Esophagus (tissue), 2 donors: Measurements from ENCODE around the gene DRC7. TPM values are rescaled to one million over a fixed set of nuclear protein-coding genes. Genes with fewer than 3 reads are reported as not detected.
"Not testable (repeated sequence)": the region's sequence is repeated elsewhere in the genome, so short reads cannot be mapped to it uniquely, and the experiment has no call there.

ENCODE experiments used
- H3K27ac ChIP-seq, 2 donors: one replicate each; pipeline ENCODE4 v1.5.1; 2013; ENCODE audit warnings: low read depth in 2 of 2, mild to moderate bottlenecking in 2 of 2, inconsistent platforms in 1 of 2, low read length in 1 of 2, moderate library complexity in 1 of 2
- H3K27me3 ChIP-seq, 2 donors: one replicate each; pipeline ENCODE4 v1.6.1; 2013; ENCODE audit warnings: low read length in 2 of 2, control low read depth in 1 of 2, mild to moderate bottlenecking in 1 of 2; ENCODE audit not compliant: insufficient read depth in 2 of 2, control insufficient read depth in 1 of 2
- H3K36me3 ChIP-seq, 2 donors: one replicate each; pipeline ENCODE4 v1.6.1; 2013; ENCODE audit warnings: low read length in 1 of 2; ENCODE audit not compliant: control insufficient read depth in 2 of 2, insufficient read depth in 2 of 2
- H3K4me1 ChIP-seq, 2 donors: one replicate each; pipeline ENCODE4 v1.6.1; 2013; ENCODE audit warnings: low read length in 1 of 2; ENCODE audit not compliant: control insufficient read depth in 2 of 2, insufficient read depth in 2 of 2
- H3K4me3 ChIP-seq, 2 donors: one replicate each; pipeline ENCODE4 v1.5.1; 2013; ENCODE audit warnings: low read length in 2 of 2, mild to moderate bottlenecking in 2 of 2, low read depth in 1 of 2, moderate library complexity in 1 of 2
- H3K9me3 ChIP-seq, 2 donors: one replicate each; pipeline ENCODE4 v1.6.1; 2013; ENCODE audit warnings: mild to moderate bottlenecking in 2 of 2, low read depth in 1 of 2, low read length in 1 of 2, moderate library complexity in 1 of 2; ENCODE audit not compliant: control insufficient read depth in 2 of 2, insufficient read depth in 1 of 2
- WGBS, 2 donors: extraction: QIAGEN DNeasy Blood & Tissue Kit; methylation state at CpG; one replicate each; pipeline ENCODE4 v1.1.7; 2013; 5-methylcytosine and 5-hydroxymethylcytosine counted together
- polyA plus RNA-seq, 2 donors: library from polyadenylated mRNA; stranded (reverse); fragments of 200-250 nt; gene quantifications; one replicate each; pipeline ENCODE4 v1.2.3, GENCODE V29; 2013
- donor health status: healthy with polysubstance abuse.
- donor health status: Bipolar disorder and iron deficiency.

DRC7 gene
- polyA plus RNA-seq, 2 donors: not detected

GRCh38 chr16:57739756-57740422 is 45.3 kb downstream of the DRC7 start:
- peak overlapping the region in 1 of 2 donors; percentile 60 for H3K27ac ChIP-seq
- peaks cover 0 to 16% of the 10 kb centered on the region in 2 donors for H3K36me3 ChIP-seq
- WGBS, 2 donors: 61 to 80% methylated on average over 17 to 18 of the region's 18 CpGs
- no peaks in the 10 kb centered on the region for H3K9me3 ChIP-seq
- H3K4me3 ChIP-seq: no peak overlapping the region
- peaks cover 0 to 18% of the 10 kb centered on the region in 2 donors for H3K4me1 ChIP-seq
- H3K27me3 ChIP-seq: no peaks in the 10 kb centered on the region

GRCh38 chr16:57740423-57741071 is 45.9 kb downstream of the DRC7 start:
- Histone ChIP-seq H3K9me3 (no peaks in the 10 kb centered on the region), H3K27ac (peak overlapping the region in 1 of 2 donors; percentile 60), H3K4me3 (no peak overlapping the region), H3K36me3 (peaks cover 0 to 16% of the 10 kb centered on the region in 2 donors), H3K27me3 (no peaks in the 10 kb centered on the region), H3K4me1 (peaks cover 0 to 18% of the 10 kb centered on the region in 2 donors)
- WGBS, 2 donors: 69 to 81% methylated on average over 24 of the region's 24 CpGs

- peaks cover 0 to 15% of the 10 kb centered on the region in 2 donors for H3K4me1 ChIP-seq
- 53 to 78% methylated on average over 16 of the region's 16 CpGs for WGBS, 2 donors
- H3K4me3 ChIP-seq: no peak overlapping the region
- no peaks in the 10 kb centered on the region for H3K27me3 ChIP-seq
- H3K9me3 ChIP-seq: no peaks in the 10 kb centered on the region
- peaks cover 0 to 16% of the 10 kb centered on the region in 2 donors for H3K36me3 ChIP-seq
- H3K27ac ChIP-seq: no peak overlapping the region
These were observed 47.1 kb downstream of the DRC7 start for GRCh38 chr16:57741660-57742191.

DNA sequence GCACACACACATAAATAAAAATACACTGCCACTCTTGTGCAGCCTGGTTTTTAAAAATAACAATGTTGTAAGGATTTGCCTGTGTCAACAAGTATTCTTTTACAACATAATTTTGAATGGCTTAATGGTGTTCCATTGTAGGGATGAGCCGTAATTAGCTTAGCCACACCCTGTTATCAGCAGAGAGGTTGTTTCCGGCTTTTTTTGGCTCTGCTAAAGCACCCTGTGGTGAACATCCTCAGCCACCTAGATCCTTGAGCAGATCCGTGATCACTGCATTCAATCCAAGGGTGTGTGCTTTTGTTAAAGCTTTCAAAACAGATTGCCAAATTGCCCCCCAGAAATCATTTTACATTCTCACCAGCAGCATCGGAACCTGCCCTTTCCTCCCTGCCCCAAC is 47.9 kb downstream of the DRC7 start:
- Histone ChIP-seq H3K9me3 (no peaks in the 10 kb centered on the region), H3K27ac (no peak overlapping the region), H3K4me3 (no peak overlapping the region), H3K4me1 (peaks cover 0 to 14% of the 10 kb centered on the region in 2 donors), H3K27me3 (no peaks in the 10 kb centered on the region), H3K36me3 (peaks cover 0 to 16% of the 10 kb centered on the region in 2 donors)
- WGBS, 2 donors: 61 to 65% methylated on average over 4 of the region's 4 CpGs

DNA sequence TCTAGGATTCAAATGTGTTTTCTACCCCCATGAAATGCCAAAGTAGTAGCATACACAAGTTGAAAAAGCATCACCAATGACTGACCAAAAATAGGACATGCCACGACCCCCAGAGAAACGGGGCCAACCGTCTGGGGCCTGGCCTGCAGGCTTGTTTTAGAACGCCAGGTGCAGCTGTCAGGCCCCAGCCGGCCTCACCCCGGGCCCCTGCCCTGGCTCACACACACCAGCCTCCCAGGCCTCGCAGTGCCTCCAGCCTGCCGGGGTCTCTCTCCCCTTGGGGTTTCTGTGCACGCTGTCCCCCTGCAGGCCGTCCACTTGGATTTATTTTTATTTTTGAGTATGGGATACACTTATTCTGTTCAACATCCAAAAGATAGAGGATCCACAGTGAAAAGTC is 48.9 kb downstream of the DRC7 start:
- 82 to 89% methylated on average over 10 of the region's 10 CpGs for WGBS, 2 donors
- Histone ChIP-seq H3K4me1 (peaks cover 0 to 14% of the 10 kb centered on the region in 2 donors), H3K27me3 (no peaks in the 10 kb centered on the region), H3K27ac (no peak overlapping the region), H3K4me3 (no peak overlapping the region), H3K9me3 (no peaks in the 10 kb centered on the region), H3K36me3 (peaks cover 0 to 19% of the 10 kb centered on the region in 2 donors)

DNA sequence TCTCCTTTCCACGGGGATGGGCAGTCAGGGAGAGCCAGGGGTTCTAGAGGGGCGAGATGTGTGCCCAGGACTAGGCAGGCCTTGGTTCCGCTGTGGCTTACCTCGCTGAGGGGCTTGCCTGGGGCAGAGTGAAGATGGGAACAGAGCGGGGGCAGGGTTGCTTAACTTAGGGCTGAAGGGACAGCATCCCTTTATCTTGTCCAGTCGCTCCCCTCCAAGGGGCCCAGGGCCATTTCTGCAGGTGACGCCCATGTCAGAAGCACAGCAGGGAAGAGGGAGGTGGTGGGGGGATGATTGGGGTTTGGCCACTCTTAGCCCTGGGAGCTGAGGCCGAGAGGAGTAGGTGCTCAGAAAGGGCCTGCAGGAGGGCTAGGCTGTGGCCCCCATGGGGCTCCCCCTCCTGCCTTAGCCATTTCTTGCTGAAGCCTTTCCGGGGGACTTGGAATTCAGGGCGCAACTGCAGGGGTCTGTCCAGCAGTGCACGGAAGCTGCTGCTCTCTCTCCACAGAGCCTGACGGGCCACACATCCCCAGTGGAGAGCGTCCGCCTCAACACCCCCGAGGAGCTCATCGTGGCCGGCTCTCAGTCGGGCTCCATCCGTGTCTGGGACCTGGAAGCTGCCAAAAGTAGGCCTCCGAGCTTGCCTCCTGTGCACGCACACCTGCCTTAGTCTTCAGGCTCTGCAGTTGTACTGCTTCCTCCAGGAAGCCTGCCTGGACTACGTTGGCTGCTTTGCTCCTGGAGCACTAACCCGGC is 49.5 kb downstream of the DRC7 start:
- Histone ChIP-seq H3K9me3 (no peaks in the 10 kb centered on the region), H3K27me3 (no peaks in the 10 kb centered on the region), H3K36me3 (peaks cover 0 to 17% of the 10 kb centered on the region in 2 donors), H3K27ac (no peak overlapping the region), H3K4me1 (peaks cover 0 to 14% of the 10 kb centered on the region in 2 donors), H3K4me3 (no peak overlapping the region)
- WGBS, 2 donors: 90 to 92% methylated on average over 23 of the region's 23 CpGs

DNA sequence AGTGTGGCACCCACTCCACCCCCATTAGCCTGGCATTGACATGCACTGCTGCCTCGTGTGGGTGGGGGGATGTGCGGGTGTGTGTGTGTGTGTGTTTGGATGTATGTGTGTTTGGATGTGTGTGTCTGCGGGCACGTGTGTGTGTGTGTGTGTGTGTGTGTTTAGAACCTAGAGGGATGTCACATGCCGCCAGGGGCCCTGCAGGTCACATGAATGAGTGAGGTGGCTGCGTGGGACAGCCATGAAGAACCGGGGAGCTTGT is 50.0 kb downstream of the DRC7 start:
- H3K4me1 ChIP-seq: peaks cover 0 to 13% of the 10 kb centered on the region in 2 donors
- WGBS, 2 donors: 91 to 93% methylated on average over 6 to 7 of the region's 7 CpGs
- H3K27me3 ChIP-seq: no peaks in the 10 kb centered on the region
- H3K27ac ChIP-seq: no peak overlapping the region
- H3K9me3 ChIP-seq: no peaks in the 10 kb centered on the region
- H3K4me3 ChIP-seq: no peak overlapping the region
- H3K36me3 ChIP-seq: peaks cover 0 to 15% of the 10 kb centered on the region in 2 donors

DNA sequence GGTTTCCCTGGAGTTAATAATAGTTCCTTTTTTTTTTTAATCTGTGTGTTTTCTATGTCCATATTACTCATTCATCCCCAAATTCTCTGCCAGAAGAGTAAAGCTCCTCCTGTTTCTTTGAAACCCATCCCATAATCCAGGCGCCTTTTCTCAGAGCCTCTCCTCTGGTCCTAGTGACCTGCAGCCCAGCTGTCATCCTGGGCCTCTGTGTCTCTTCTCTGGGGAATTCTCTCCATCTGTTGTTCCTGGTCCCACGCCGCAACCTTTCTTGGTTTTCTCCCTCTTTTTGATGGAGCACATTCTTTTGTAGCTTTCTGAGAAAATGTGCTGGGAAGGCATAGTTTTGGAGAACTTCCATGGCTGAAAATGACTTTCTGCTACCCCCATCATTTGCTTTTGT is 51.2 kb downstream of the DRC7 start:
- WGBS, 2 donors: 95 to 96% methylated on average over 3 of the region's 3 CpGs
- peaks cover 0 to 2% of the 10 kb centered on the region in 2 donors for H3K4me1 ChIP-seq
- peaks cover 0 to 17% of the 10 kb centered on the region in 2 donors for H3K36me3 ChIP-seq
- no peaks in the 10 kb centered on the region for H3K27me3 ChIP-seq
- no peak overlapping the region for H3K27ac ChIP-seq
- no peaks in the 10 kb centered on the region for H3K9me3 ChIP-seq
- no peak overlapping the region for H3K4me3 ChIP-seq

DNA sequence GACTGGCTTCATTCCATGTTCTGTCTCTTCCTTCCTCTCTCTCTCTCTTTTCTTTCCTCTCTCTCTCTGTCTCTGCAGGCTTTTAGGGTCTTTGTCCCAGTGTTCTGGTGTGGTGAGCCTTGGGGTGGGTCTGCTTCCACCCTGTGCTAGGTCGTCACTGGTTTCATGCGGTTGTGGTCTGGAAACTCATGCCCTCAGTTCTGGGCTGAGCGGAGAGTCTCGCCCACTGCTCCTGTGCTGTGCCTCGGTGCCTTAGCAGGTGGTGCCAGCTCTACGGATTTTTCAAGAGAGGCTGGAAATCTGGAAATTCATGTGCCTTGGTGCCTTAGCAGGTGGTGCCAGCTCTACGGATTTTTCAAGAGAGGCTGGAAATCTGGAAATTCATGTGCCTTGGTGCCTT is 51.7 kb downstream of the DRC7 start:
- not testable (repeated sequence) for H3K27ac ChIP-seq, H3K4me1 ChIP-seq, H3K27me3 ChIP-seq, H3K4me3 ChIP-seq, H3K9me3 ChIP-seq
- WGBS, 2 donors: 90 to 92% methylated on average over 6 to 7 of the region's 7 CpGs
- H3K36me3 ChIP-seq: peaks cover 0 to 21% of the 10 kb centered on the region in 2 donors
